Hepatocyte (in vitro differentiated cells): ENCODE data around the gene EGR2.

Experiments used
- EZH2 ChIP-seq: fragments of 200-600 bp; sonication (generic); IDR thresholded peaks from 2 replicates; pipeline ENCODE4 v1.6.1; 2016; ENCODE audit warnings: antibody characterized with exemption, mild to moderate bottlenecking, borderline replicate concordance
- EZH2phosphoT487 ChIP-seq: fragments of 200-600 bp; sonication (generic); IDR thresholded peaks from one replicate; pipeline ENCODE4 v1.6.1; 2018; ENCODE audit warnings: antibody characterized with exemption, mild to moderate bottlenecking, low read depth, moderate library complexity; ENCODE audit not compliant: unreplicated experiment, severe bottlenecking
- TF ChIP-seq, protein P1 (sequence below): fragments of 200-600 bp; sonication (generic); IDR thresholded peaks from 2 replicates; pipeline ENCODE4 v1.5.1; 2016; ENCODE audit warnings: antibody characterized with exemption, mild to moderate bottlenecking; ENCODE audit not compliant: poor library complexity

DNA sequence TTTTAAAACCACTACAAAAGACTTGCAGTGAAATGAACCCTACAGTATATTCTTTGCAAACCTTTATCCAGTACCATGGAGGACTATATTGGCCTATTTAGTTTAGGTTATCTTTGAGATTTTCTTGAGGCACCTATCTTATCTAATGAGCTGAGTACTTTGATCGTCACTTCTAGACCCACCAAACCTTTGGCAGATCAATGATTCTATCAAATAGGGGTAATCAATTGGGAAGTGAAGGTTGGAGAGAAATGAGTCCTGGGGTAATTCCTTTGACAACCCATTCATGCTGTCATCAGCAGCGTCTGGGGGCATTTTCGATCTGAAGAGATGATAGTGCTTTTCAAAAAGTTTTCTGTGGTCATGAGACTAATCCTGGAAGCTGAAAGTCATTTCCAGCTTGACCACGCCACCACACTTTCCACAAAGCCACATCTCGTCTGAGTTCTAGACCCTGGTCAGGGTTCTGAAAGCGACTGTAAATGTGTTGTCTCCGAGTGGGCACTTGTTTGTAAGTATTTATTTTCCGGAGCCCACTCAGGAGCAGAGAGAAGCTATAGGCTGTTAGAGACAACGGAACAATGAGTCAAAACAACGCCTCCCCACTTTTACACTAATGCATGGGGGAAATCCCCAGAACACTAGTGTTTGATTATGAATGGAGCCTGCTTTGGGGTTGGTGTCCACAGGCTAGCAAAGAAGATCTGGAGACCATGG is 4.8 kb downstream of the EGR2 start:
- TF ChIP-seq, protein P1, sequence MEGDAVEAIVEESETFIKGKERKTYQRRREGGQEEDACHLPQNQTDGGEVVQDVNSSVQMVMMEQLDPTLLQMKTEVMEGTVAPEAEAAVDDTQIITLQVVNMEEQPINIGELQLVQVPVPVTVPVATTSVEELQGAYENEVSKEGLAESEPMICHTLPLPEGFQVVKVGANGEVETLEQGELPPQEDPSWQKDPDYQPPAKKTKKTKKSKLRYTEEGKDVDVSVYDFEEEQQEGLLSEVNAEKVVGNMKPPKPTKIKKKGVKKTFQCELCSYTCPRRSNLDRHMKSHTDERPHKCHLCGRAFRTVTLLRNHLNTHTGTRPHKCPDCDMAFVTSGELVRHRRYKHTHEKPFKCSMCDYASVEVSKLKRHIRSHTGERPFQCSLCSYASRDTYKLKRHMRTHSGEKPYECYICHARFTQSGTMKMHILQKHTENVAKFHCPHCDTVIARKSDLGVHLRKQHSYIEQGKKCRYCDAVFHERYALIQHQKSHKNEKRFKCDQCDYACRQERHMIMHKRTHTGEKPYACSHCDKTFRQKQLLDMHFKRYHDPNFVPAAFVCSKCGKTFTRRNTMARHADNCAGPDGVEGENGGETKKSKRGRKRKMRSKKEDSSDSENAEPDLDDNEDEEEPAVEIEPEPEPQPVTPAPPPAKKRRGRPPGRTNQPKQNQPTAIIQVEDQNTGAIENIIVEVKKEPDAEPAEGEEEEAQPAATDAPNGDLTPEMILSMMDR = no peak
- no peak for TF ChIP-seq EZH2
- TF ChIP-seq EZH2phosphoT487 = no peak
